ENCODE data around the gene ARV1.

DNA sequence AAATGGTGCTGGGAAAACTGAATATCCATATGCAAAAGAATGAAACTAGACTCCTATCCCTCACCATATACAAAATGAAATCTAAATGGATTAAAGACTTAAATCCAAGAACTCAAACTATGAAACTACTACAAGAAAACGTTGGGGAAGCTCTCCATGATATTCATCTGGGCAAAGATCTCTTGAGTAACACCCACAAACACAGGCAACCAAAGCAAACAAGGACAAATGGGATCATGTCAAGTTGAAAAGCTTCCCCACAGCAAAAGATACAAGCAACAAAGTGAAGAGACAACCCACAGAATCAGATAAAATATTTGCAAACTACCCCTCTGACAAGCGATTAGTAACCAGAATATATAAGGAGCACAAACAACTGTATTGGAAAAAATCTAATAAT lies 14.0 kb upstream of the ARV1 start:
- TF ChIP-seq, protein P1, sequence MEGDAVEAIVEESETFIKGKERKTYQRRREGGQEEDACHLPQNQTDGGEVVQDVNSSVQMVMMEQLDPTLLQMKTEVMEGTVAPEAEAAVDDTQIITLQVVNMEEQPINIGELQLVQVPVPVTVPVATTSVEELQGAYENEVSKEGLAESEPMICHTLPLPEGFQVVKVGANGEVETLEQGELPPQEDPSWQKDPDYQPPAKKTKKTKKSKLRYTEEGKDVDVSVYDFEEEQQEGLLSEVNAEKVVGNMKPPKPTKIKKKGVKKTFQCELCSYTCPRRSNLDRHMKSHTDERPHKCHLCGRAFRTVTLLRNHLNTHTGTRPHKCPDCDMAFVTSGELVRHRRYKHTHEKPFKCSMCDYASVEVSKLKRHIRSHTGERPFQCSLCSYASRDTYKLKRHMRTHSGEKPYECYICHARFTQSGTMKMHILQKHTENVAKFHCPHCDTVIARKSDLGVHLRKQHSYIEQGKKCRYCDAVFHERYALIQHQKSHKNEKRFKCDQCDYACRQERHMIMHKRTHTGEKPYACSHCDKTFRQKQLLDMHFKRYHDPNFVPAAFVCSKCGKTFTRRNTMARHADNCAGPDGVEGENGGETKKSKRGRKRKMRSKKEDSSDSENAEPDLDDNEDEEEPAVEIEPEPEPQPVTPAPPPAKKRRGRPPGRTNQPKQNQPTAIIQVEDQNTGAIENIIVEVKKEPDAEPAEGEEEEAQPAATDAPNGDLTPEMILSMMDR (optimal IDR thresholded peaks at IDR 0.05 in 1 of 3, IDR thresholded peaks at IDR 0.05 in 1 of 3, conservative IDR thresholded peaks at IDR 0.05 in 1 of 3; ENCODE audit: extremely low read depth in 1 of 3, insufficient read depth in 2 of 3, low read length in 3 of 3) = no peak
- no peak for TF ChIP-seq EZH2 (IDR thresholded peaks at IDR 0.05; ENCODE audit: low read length)
